ENCODE data around the gene FIBIN. TPM values are rescaled to one million over a fixed set of nuclear protein-coding genes. Genes with fewer than 3 reads are reported as not detected.

Gene FIBIN
- total RNA-seq, 1 experiment from 2014 or later: not detected

GRCh38 chr11:27012234-27012921, 18.5 kb downstream of the FIBIN start:
- no peaks in the 10 kb centered on the region for H3K9me3 ChIP-seq (ENCODE audit: insufficient read depth, low read depth)
- ChIA-PET POLR2A (ENCODE audit: unreplicated experiment) (no interaction called here), CTCF (no interaction called here)
- H3F3A ChIP-seq (ENCODE audit: insufficient read depth, low read depth): no peaks in the 10 kb centered on the region
- H3K4me2 ChIP-seq: no peak overlapping the region
- H3K27ac ChIP-seq: no peak overlapping the region
- BruUV-seq (replicated peaks): no TSS peak
- H3K36me3 ChIP-seq (ENCODE audit: low read depth): no peaks in the 10 kb centered on the region
- no peaks in the 10 kb centered on the region for H3K4me1 ChIP-seq (replicated peaks; ENCODE audit: insufficient read depth)
- H3K79me2 ChIP-seq (ENCODE audit: low read depth): no peaks in the 10 kb centered on the region
- H2AFZ ChIP-seq: no peak overlapping the region
- no peaks in the 10 kb centered on the region for H4K20me1 ChIP-seq (ENCODE audit: insufficient read depth)
- H3K4me3 ChIP-seq: no peak overlapping the region
- intact Hi-C loops (cut with micrococcal nuclease; ENCODE audit: unreplicated experiment): no loop called here
- DNase-seq: no peak
- TF ChIP-seq CTCF (conservative IDR thresholded peaks at IDR 0.05) (no peak), EZH2 (IDR thresholded peaks at IDR 0.05; ENCODE audit: low read depth) (no peak)
- H3K9me2 ChIP-seq (ENCODE audit: insufficient read depth): no peaks in the 10 kb centered on the region
- no peaks in the 10 kb centered on the region for H3K27me3 ChIP-seq (ENCODE audit: insufficient read depth, low read depth)

GRCh38 chr11:27013781-27014361, 20.0 kb downstream of the FIBIN start:
- Histone ChIP-seq H3K79me2 (ENCODE audit: low read depth) (no peaks in the 10 kb centered on the region), H3K9me2 (ENCODE audit: insufficient read depth) (no peaks in the 10 kb centered on the region), H3K36me3 (ENCODE audit: low read depth) (no peaks in the 10 kb centered on the region), H3F3A (ENCODE audit: insufficient read depth, low read depth) (no peaks in the 10 kb centered on the region), H3K4me1 (replicated peaks; ENCODE audit: insufficient read depth) (no peaks in the 10 kb centered on the region), H4K20me1 (ENCODE audit: insufficient read depth) (no peaks in the 10 kb centered on the region), H3K4me2 (no peak overlapping the region), H3K27ac (no peak overlapping the region), H3K4me3 (no peak overlapping the region), H3K9me3 (ENCODE audit: insufficient read depth, low read depth) (no peaks in the 10 kb centered on the region), H3K27me3 (ENCODE audit: insufficient read depth, low read depth) (no peaks in the 10 kb centered on the region), H2AFZ (no peak overlapping the region)
- CTCF ChIA-PET: no interaction called here
- POLR2A ChIA-PET (ENCODE audit: unreplicated experiment): no interaction called here
- TF ChIP-seq EZH2 (IDR thresholded peaks at IDR 0.05; ENCODE audit: low read depth) (no peak), CTCF (conservative IDR thresholded peaks at IDR 0.05) (no peak)
- intact Hi-C loops (cut with micrococcal nuclease; ENCODE audit: unreplicated experiment): no loop called here
- no TSS peak for BruUV-seq (replicated peaks)
- no peak for DNase-seq

- intact Hi-C loops (cut with micrococcal nuclease; ENCODE audit: unreplicated experiment): no loop called here
- POLR2A ChIA-PET (ENCODE audit: unreplicated experiment): no interaction called here
- Histone ChIP-seq H3K27me3 (ENCODE audit: insufficient read depth, low read depth) (no peaks in the 10 kb centered on the region), H3K79me2 (ENCODE audit: low read depth) (no peaks in the 10 kb centered on the region), H3K4me1 (replicated peaks; ENCODE audit: insufficient read depth) (no peaks in the 10 kb centered on the region), H3K9me2 (ENCODE audit: insufficient read depth) (no peaks in the 10 kb centered on the region), H3K27ac (no peak overlapping the region), H3F3A (ENCODE audit: insufficient read depth, low read depth) (no peaks in the 10 kb centered on the region), H2AFZ (no peak overlapping the region), H3K9me3 (ENCODE audit: insufficient read depth, low read depth) (no peaks in the 10 kb centered on the region), H3K36me3 (ENCODE audit: low read depth) (no peaks in the 10 kb centered on the region), H3K4me2 (no peak overlapping the region), H3K4me3 (no peak overlapping the region), H4K20me1 (ENCODE audit: insufficient read depth) (no peaks in the 10 kb centered on the region)
- CTCF ChIA-PET: no interaction called here
- TF ChIP-seq CTCF (conservative IDR thresholded peaks at IDR 0.05): no peak
- TF ChIP-seq EZH2 (IDR thresholded peaks at IDR 0.05; ENCODE audit: low read depth): no peak
- BruUV-seq (replicated peaks): no TSS peak
- no peak for DNase-seq
Observed at GRCh38 chr11:27018902-27019529, 25.1 kb downstream of the FIBIN start.
